ENCODE measurements around the gene ADM2.

GRCh38 chr22:50441428-50441993 is 39.8 kb upstream of the ADM2 start:
- TF ChIP-seq CTCF (IDR thresholded peaks at IDR 0.05; ENCODE audit: insufficient read depth, low read depth, low read length) = no peak
- no peak for TF ChIP-seq EZH2 (IDR thresholded peaks at IDR 0.05; ENCODE audit: insufficient read depth, low read length)
